Measurements from ENCODE around the gene SEPSECS.

- no peak for TF ChIP-seq POLR2A (IDR thresholded peaks at IDR 0.05; ENCODE audit: low read length)
- no peak for TF ChIP-seq GATA1 (IDR thresholded peaks at IDR 0.05; ENCODE audit: low read depth, low read length)
Observed at GRCh38 chr4:25162566-25162965, 2.3 kb upstream of the SEPSECS start.

Measured in erythroblast (primary cell).